Superior temporal gyrus (tissue), 1 donor: ENCODE data around the gene TMEM108.

ENCODE experiments used
- DNase-seq: peaks from one replicate; pipeline ENCODE4 v3.0.0-alpha.2; 2016; ENCODE audit errors: extremely low spot score

TMEM108 gene

GRCh38 chr3:133418361-133418760 lies 380.2 kb downstream of the TMEM108 start:
- DNase-seq, result no peak

- DNase-seq, result no peak
Observed at GRCh38 chr3:133419151-133419909, 381.1 kb downstream of the TMEM108 start.

- no peak for DNase-seq
Observed at GRCh38 chr3:133424937-133425869, 387.0 kb downstream of the TMEM108 start.

GRCh38 chr3:133425898-133426297 lies 387.7 kb downstream of the TMEM108 start:
- no peak for DNase-seq

- DNase-seq, result no peak
Observed at GRCh38 chr3:133426721-133427120, 388.5 kb downstream of the TMEM108 start.

- no peak for DNase-seq
Observed at GRCh38 chr3:133428552-133428951, 390.4 kb downstream of the TMEM108 start.

- DNase-seq, result no peak
Observed at GRCh38 chr3:133429063-133429462, 390.9 kb downstream of the TMEM108 start.

GRCh38 chr3:133439563-133439962 lies 401.4 kb downstream of the TMEM108 start:
- DNase-seq, result no peak

GRCh38 chr3:133440652-133441051 lies 402.5 kb downstream of the TMEM108 start:
- no peak for DNase-seq

- no peak for DNase-seq
Observed at GRCh38 chr3:133441867-133442270, 403.7 kb downstream of the TMEM108 start.

- DNase-seq, result no peak
Observed at GRCh38 chr3:133442518-133442917, 404.3 kb downstream of the TMEM108 start.

GRCh38 chr3:133443649-133444422 lies 405.6 kb downstream of the TMEM108 start:
- DNase-seq, result peak; percentile 48

- no peak for DNase-seq
Observed at GRCh38 chr3:133444423-133444774, 406.2 kb downstream of the TMEM108 start.

GRCh38 chr3:133445108-133445507 lies 406.9 kb downstream of the TMEM108 start:
- no peak for DNase-seq
